DMS 273 (cell line): ENCODE measurements around the gene TSPAN5.
A peak's percentile ranks its signal among the peaks of the same experiment; 100 is the strongest.

Experiments
- DNase-seq: peaks from one replicate; lab custom pipeline; 2025; ENCODE audit not compliant: unreplicated experiment; lab: John Stamatoyannopoulos, UW

TSPAN5 gene

GRCh38 chr4:98522062-98522461 lies 136.3 kb downstream of the TSPAN5 start:
- DNase-seq: no peak

GRCh38 chr4:98521486-98521885 lies 136.9 kb downstream of the TSPAN5 start:
- DNase-seq: no peak

GRCh38 chr4:98519268-98519977 lies 139.0 kb downstream of the TSPAN5 start:
- DNase-seq: no peak

GRCh38 chr4:98518559-98519267 lies 139.7 kb downstream of the TSPAN5 start:
- DNase-seq: no peak

GRCh38 chr4:98517218-98518021 lies 141.0 kb downstream of the TSPAN5 start:
- no peak for DNase-seq

GRCh38 chr4:98516441-98517217 lies 141.8 kb downstream of the TSPAN5 start:
- peak; percentile 75 for DNase-seq

- DNase-seq: no peak
Observed at GRCh38 chr4:98516042-98516440, 142.4 kb downstream of the TSPAN5 start.

- no peak for DNase-seq
Observed at GRCh38 chr4:98515470-98515809, 143.0 kb downstream of the TSPAN5 start.

GRCh38 chr4:98514741-98515469 lies 143.5 kb downstream of the TSPAN5 start:
- no peak for DNase-seq

GRCh38 chr4:98512918-98513317 lies 145.5 kb downstream of the TSPAN5 start:
- no peak for DNase-seq

GRCh38 chr4:98510757-98511517 lies 147.5 kb downstream of the TSPAN5 start:
- DNase-seq: no peak

GRCh38 chr4:98510340-98510739 lies 148.1 kb downstream of the TSPAN5 start:
- DNase-seq: no peak

- no peak for DNase-seq
Observed at GRCh38 chr4:98509721-98510120, 148.7 kb downstream of the TSPAN5 start.

GRCh38 chr4:98508829-98509598 lies 149.4 kb downstream of the TSPAN5 start:
- DNase-seq: peak; percentile 56

- DNase-seq: no peak
Observed at GRCh38 chr4:98508248-98508647, 150.2 kb downstream of the TSPAN5 start.

GRCh38 chr4:98507299-98507698 lies 151.1 kb downstream of the TSPAN5 start:
- DNase-seq: no peak

- DNase-seq: peak; percentile 39
Observed at GRCh38 chr4:98506462-98507132, 151.8 kb downstream of the TSPAN5 start.

- DNase-seq: no peak
Observed at GRCh38 chr4:98505992-98506391, 152.4 kb downstream of the TSPAN5 start.
